ENCODE measurements around the gene ADRB1. TPM values are rescaled to one million over a fixed set of nuclear protein-coding genes. Genes with fewer than 3 reads are reported as not detected.

The ADRB1 gene
- total RNA-seq, 1 donor from 2014 or later, result not detected

GRCh38 chr10:114073395-114074186 is 29.9 kb downstream of the ADRB1 start:
- Histone ChIP-seq H3K27ac (no peak overlapping the region), H3K4me1 (no peaks in the 10 kb centered on the region), H3K9me3 (no peaks in the 10 kb centered on the region), H3K27me3 (no peaks in the 10 kb centered on the region), H3K36me3 (no peaks in the 10 kb centered on the region), H3K4me3 (no peak overlapping the region)
- DNase-seq (ENCODE audit: low spot score in 2 of 2), result no peak
- no peak for TF ChIP-seq CTCF (IDR thresholded peaks at IDR 0.05)
- intact Hi-C loops (cut with DNase I), result no loop called here

- Histone ChIP-seq H3K27me3 (no peaks in the 10 kb centered on the region), H3K9me3 (no peaks in the 10 kb centered on the region), H3K4me3 (no peak overlapping the region), H3K4me1 (no peaks in the 10 kb centered on the region), H3K27ac (no peak overlapping the region), H3K36me3 (no peaks in the 10 kb centered on the region)
- intact Hi-C loops (cut with DNase I), result no loop called here
- DNase-seq (ENCODE audit: low spot score in 2 of 2), result no peak
- TF ChIP-seq CTCF (IDR thresholded peaks at IDR 0.05), result no peak
Measured at GRCh38 chr10:114075093-114075492, 31.4 kb downstream of the ADRB1 start.

GRCh38 chr10:114077347-114077746 is 33.7 kb downstream of the ADRB1 start:
- Histone ChIP-seq H3K4me3 (no peak overlapping the region), H3K36me3 (no peaks in the 10 kb centered on the region), H3K9me3 (no peaks in the 10 kb centered on the region), H3K27me3 (no peaks in the 10 kb centered on the region), H3K27ac (no peak overlapping the region), H3K4me1 (no peaks in the 10 kb centered on the region)
- DNase-seq (ENCODE audit: low spot score in 2 of 2), result no peak
- intact Hi-C loops (cut with DNase I), result no loop called here
- no peak for TF ChIP-seq CTCF (IDR thresholded peaks at IDR 0.05)

- Histone ChIP-seq H3K4me3 (no peak overlapping the region), H3K27me3 (no peaks in the 10 kb centered on the region), H3K27ac (no peak overlapping the region), H3K36me3 (no peaks in the 10 kb centered on the region), H3K9me3 (no peaks in the 10 kb centered on the region), H3K4me1 (no peaks in the 10 kb centered on the region)
- TF ChIP-seq CTCF (IDR thresholded peaks at IDR 0.05), result no peak
- intact Hi-C loops (cut with DNase I), result no loop called here
- DNase-seq (ENCODE audit: low spot score in 2 of 2), result no peak
Measured at GRCh38 chr10:114077815-114078219, 34.2 kb downstream of the ADRB1 start.

- H3K9me3 ChIP-seq, result no peaks in the 10 kb centered on the region
- intact Hi-C loops (cut with DNase I), result no loop called here
- no peaks in the 10 kb centered on the region for H3K4me1 ChIP-seq
- H3K4me3 ChIP-seq, result no peak overlapping the region
- H3K36me3 ChIP-seq, result no peaks in the 10 kb centered on the region
- DNase-seq (ENCODE audit: low spot score in 2 of 2), result no peak
- no peak overlapping the region for H3K27ac ChIP-seq
- H3K27me3 ChIP-seq, result no peaks in the 10 kb centered on the region
- TF ChIP-seq CTCF (IDR thresholded peaks at IDR 0.05), result no peak
Measured at GRCh38 chr10:114078346-114078745, 34.7 kb downstream of the ADRB1 start.
